ENCODE data around the gene PRR5L.

Gene PRR5L

DNA sequence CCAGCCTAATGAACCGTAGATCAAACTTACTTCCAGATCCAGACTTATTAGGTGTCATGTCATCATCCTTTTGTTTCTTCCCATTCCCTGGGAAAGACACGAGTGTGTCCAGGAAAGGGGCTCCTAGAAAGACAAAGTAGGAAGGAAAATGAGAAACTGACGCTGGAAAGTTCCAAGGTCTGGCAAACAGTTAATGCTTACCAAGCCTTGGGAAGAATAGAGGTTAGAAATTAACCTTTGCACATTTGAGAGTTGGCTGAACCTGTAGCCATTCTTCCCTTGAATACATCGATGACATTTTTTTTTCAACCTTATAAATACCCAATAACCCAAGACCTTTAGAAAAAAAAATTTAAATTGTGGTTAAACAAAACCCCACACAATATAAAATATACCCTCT, 136.7 kb downstream of the PRR5L start:
- DNase-seq (ENCODE audit: low read depth) = no peak

DNA sequence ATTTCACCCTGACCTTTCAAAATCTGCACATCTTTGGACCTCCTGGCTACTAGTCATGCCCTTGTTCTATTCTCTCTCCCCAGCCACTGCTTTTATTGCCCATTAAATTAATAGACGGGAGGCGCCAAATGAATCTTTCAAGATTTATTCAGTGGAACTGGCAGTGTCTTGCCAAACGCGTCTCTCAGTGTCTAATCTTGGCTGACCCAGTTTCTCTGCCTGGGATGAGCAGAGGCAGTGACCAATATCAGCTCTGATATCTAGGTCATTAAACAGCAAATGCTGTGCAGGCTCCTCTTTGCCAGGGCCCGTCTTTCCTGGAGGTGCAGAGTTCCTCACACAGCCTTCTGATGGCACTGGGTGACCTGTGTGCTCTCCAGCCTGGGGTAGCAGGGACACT, 140.0 kb downstream of the PRR5L start:
- no peak for DNase-seq (ENCODE audit: low read depth)

DNA sequence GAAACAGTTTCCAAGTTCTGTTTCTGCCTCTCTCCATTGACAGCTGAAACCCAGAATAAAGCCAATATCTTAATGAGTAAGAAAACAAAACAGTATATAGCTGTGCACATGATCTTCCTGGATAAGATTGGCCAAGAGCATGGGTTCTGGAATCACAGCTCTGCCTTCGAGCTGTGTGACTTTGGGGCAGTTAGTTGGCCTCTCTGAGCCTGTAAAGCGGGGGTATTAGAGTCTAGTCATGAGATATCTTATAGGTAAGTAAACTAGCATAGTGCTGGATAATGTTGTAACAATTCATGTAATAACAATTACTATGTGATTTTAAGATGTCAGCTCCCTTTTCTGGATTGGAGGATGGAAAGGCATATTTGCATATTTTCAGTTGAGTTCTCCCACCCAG, 140.5 kb downstream of the PRR5L start:
- DNase-seq (ENCODE audit: low read depth) = no peak

DNA sequence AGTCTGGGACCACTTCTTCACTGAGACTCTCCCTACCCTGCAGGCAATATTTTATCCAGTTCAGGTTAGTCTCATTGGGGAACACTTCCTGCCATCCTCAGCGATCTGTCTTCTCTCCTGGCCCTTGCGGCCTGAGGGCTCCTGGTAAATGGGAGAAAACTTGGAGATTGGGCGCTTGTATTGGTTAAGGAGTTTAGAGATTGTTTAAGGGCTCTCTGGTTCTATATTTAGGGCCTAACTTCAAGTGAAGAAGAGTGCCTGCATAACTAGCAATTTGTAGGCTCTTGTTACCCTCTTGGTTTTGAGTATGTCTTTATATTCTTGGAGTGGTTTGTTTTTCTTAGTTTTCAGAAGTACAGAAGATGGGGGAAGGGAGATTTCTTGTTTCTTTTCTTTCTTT, 141.3 kb downstream of the PRR5L start:
- DNase-seq (ENCODE audit: low read depth) = no peak

DNA sequence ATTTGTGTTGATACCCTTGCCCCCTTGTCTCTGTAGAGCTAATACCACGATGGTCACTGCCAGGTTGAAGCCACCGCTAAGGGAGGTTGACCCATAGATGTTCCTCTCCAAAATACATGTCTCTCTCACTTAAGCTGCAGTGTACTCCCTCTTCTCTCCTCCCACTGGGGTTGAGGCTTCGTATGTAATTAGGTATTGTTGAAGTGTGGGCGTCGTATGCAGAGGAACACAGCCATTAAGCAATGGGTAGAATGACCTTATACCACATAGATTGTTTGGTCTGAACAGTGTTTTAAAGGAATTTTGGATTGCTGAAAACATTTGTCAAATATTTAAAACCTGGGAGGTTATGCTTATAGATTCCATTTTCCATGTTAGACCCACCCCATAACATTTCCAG, 142.0 kb downstream of the PRR5L start:
- DNase-seq (ENCODE audit: low read depth) = no peak

DNA sequence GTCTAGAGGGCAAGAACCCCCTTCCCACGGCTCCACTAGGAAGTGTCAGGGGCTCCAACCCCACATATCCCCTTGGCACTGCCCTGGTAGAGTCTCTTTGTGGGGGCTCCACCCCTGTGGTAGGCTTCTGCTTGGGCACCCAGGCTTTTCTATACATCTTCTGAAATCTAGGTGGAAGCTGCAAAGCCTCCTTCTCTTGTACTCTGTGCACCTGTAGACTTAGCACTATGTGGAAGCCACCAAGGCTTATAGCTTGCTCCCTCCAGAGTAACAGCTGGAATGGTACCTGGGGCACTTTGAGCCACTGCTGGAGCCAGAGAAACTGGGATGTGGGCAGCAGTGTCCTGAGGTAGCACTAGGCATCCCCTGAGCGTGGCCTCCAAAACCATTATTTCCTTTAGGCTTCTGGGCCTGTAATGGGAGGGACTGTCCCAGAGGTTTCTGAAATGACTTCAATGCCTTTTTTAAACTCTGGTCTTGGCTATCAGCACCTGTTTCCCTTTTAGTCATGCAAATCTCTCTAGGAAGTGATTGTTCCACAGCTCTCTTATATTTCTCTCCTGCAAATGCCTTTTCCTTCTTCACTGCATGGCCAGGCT, 145.6 kb downstream of the PRR5L start:
- no peak for DNase-seq (ENCODE audit: low read depth)

DNA sequence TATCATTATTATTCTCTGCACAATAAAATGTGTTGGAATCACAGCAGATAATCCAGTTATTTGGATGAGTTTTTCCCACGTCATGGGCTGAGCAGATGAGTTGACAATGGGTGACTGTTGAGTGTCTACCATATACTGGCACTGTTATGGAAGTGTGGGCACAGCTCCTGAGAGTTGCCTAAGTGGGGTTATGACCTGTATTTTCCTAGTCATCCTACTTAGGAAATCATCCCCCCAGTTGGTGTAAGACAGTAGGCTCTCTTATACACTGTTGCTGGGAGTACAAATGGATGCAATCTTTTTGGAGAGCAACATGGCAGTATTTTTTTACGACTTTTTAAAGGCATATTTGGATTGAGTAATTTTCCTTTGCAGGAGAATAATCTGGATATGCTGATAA, 147.6 kb downstream of the PRR5L start:
- no peak for DNase-seq (ENCODE audit: low read depth)

DNA sequence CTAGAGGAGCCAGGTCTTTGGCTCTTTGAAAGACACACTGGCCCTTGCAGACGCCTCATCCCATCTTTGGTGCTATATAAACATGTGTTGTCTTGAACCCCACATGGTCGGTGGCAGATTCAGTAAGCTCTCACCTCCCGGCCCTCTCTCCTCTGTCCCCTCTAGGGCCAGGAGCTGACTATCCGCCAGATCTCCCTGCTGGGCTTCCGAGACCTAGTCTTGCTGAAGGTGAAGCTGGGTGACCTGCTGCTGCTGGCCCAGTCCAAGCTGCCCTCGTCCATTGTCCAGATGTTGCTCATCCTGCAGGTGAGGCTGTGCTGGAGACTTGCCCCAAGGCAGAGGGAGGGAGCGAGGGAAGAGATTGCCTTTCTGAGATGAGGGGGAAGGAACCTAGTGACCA, 150.0 kb downstream of the PRR5L start:
- no peak for DNase-seq (ENCODE audit: low read depth)

DNA sequence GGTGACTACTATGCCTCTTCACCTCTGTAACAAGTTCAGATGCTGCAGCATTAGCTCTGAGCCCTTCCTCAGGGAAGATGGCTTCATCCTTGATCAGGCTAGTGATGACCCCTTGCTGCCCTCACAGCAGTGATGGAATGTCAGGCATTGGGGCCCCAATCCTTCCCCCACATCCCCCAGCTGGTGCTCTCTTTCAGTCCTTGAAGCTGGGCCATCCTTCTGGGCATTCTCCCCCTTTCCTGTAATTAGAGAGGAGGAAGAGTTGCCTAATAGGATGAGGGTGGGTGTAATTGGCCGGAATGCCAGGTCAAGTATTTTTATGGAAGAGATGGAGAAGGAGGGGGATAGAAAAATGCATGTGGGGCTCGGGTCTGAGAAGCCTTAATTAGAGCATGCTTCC, 151.4 kb downstream of the PRR5L start:
- no peak for DNase-seq (ENCODE audit: low read depth)

DNA sequence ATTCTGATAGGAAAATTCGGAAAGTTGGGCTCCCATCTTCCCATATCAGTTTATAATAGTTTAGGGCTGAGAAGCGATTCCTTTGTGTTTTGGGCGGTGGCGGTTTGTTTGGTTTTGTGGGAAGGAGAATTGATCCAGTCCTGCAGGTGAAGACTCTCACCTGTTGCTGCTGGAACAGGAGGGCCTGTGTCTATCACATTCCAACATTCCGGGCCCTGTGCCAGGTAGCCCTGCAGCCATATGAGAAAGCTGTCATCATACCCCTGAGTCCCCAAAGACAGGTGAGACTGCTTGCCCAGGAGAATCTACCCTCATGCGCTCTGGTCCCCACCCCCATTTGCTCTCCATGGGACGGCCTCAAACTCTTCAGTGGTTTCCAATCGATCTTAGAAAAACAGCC, 151.9 kb downstream of the PRR5L start:
- DNase-seq (ENCODE audit: low read depth) = no peak

DNA sequence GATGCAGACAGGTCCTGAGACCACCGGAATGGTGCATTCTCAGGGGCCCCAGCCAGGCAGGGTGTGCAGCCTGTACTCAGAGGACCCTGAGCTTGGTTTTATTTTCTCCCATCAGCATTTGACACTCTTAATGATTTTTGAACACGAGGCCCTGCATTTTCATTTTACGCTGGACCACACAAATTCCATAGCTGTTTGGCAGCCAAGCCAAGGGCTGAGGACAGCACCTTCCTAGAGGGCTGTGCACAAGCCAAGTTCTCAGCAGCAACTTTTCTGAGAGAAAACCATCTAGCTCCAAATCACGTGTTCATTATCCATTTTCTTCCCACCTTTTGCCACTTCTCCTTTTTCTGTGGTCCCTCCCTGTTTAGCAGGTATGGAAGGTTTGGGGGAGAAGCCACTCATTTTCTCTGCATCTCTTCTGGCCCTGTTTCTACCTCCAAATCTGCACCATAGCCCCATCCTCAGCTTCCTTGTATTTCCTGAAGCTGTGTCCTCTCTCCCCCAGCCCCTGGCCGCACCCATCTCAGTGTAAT, 153.5 kb downstream of the PRR5L start:
- DNase-seq (ENCODE audit: low read depth) = no peak

DNA sequence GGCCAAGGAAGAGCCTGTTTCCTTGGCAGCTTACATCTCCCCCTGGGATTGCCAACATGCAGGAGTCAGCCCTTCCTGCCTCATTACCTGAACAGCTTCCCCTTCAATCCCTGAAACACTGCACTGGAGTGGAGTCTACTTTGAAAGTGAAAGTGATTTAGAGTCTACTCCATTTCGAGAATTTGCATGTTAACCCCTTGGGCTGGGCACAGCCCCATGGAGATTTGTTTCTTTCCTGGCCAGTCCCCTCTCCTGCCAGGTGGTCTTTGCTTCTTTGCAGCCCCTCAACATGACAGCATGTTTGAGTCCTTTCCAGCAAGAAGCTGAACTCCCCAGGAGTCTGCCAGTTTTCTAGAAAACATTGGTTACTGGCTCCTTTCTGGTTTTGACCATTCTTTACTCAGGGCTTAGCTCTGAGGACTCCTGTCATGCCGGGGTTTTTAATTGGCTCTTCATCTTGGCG, 154.1 kb downstream of the PRR5L start:
- no peak for DNase-seq (ENCODE audit: low read depth)

DNA sequence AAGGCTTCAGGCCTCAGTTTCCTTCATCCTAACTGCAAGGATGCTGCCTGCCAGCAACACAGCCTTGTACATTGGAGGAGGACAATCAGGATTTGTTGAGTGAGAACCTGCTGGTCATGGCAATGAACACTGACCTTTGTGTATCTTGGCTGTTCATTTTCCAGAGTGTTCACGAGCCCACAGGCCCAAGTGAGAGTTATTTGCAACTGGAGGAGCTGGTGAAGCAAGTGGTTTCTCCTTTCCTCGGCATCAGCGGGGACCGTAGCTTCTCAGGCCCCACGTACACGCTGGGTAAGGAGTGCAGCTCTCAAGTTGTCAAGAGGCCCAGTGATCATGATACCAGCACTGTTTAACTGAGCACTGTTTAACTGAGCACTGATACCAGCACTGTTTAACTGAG, 155.0 kb downstream of the PRR5L start:
- DNase-seq (ENCODE audit: low read depth) = no peak

DNA sequence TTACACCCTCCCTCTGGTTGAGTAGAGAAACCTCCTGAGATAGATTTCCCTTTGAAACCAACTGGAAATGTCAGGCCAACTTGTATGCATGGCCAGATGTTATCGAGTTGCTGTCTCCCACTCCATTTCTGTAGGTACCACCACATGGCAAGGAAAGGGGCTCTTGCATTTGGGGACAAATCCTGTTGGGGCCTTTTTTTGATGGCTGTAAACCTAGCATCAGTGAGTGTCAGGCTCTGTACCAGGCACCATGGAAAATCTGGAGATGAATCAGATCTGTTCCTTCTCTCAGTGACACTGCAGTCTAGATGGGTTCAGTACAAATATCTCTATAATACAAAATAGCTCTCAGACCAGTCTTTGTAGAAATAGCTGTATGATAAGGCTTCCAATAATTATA, 155.6 kb downstream of the PRR5L start:
- no peak for DNase-seq (ENCODE audit: low read depth)

DNA sequence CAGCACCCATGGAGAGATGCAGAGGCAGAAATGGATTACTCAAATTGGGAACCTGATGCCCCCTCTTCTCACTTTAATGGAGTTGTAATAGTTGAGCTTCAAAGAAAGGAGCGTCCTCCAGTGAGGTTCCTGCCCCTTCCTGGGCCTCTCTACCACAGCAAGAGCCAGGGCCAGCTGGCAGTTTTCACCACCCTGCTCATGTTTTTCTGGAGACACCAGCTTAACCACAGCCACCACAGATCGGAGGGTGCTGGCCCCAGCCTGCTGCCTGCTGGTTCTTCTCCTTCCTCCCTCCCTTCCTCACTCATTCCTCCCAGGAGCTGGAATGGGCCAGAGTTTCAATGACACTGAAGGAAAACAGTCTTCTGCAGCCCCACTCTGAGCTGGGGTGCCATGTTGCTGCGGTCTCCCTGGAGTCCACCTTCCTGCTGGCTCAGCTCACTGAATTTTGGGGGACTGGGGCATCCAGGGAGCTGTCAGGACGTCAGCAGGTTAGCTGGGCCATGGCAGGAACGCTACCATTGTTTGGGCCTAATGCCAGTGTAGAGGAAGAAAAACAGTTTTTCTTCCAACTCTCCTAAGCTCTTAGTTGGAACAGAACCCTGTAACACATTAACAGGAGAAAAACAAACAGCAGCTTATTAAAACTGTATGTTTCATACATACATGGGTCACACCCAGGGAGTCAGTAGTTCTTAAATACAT, 156.3 kb downstream of the PRR5L start:
- DNase-seq (ENCODE audit: low read depth) = no peak

DNA sequence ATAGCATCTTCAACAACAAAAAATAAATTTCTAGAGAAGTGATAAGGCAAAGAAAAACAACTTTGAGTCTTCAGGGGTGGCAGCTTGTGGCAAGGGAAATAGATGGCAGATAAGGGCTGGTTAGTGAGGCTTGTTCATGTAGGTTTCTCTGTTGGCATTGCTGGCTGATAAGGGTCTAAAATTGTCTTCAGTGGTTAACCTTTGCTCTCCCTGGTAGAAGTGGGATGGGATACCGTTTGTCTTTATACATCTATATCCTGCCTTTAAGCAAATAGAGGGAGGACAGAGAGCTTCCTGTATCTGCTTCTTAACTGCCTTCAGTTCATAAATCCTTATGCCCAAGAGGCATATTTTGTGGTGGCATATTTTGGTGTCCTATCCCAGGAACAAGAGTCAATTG, 156.9 kb downstream of the PRR5L start:
- DNase-seq (ENCODE audit: low read depth) = no peak

DNA sequence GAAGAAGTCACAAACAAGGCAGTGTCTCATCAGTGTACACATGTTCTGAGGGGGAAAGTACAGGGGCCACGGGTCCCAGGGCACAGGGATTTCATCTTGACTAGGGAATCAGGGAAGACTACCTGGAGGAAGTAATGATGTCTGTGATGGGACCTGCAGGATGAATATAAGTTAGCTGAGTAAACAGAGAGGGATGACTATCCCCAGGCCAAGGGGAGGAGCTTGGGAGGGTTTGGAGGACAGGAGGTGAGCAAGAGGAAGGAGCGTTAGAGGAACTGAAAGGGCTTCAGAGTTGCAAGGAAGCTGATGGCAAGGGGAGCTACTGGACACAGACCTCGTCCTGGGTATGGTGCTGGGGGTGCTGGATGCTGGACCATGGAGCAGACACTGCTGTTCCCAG, 157.6 kb downstream of the PRR5L start:
- no peak for DNase-seq (ENCODE audit: low read depth)

DNA sequence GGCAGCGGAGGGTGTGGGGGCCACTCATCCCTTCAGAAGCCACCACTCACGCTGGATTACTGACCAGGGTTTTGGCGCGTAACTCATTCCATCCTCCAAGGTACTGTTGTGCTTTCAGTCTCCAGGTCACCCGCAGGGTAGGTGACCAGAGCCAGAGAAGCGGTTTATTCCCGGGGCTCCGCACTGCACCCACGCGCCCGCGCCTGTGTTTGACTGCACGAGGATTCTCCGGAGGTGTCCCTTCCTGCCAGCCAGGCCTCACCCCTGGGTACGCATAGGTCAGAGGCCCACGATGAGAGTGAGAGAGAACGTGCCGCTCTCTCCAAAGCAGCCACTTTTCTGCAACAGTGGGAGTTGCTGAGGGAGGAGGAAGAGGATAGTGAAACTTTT, 158.5 kb downstream of the PRR5L start:
- DNase-seq (ENCODE audit: low read depth) = no peak

DNA sequence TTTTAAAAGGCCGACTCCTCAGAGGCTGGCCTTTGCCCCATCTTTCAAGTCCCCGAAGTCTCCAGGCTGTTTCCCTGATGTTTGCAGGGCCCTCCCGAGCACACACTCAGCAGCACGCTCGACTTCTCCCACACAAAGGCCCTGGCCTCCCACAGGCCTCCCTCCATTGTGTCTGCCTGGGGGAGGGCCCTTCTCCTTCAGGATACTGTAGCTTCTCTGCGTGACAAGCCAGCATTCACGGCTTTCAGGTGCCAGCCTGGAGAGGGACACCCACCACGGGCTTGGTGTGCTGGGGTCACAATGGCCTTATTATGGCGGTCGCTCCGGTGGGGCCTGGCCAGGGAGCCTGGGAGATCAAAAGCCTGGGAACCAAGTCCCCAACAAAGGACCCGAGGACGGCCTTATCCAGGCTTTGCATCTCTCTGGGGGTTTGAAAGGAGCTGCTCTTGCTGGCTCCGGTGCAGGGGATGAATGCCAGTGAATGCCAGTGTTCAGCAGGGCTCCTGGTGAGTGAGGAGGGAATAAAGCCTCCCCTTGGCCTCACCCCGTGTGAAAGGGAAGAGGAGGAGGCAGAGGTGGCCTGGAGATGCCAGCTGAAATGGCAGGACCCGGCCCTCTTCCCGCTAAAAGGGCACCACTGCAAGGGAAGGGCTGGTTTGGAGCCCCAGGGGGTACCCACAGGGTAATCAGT, 159.0 kb downstream of the PRR5L start:
- no peak for DNase-seq (ENCODE audit: low read depth)

DNA sequence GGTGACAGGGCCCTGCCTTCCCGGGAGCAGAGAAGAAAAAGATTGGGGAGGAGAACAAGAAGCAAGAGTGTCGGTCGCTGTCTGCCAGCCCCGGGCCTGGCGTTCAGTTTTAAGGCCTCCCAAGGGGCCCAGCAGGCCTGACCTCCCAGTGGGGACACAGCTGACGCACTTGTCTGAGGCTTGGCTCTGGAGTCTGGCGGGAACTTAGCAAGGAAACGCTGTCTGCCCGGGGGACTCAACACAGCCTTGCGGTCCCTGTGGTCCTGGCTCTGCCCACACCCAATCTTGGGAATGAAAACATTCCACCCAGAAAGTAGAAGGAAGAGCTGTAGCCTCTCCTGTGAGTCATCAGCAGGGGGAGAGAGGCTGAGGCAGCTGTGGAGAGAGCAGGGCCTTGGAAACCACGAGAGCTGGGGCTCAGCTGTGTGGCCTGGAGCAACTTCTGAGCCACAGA, 159.6 kb downstream of the PRR5L start:
- no peak for DNase-seq (ENCODE audit: low read depth)

DNA sequence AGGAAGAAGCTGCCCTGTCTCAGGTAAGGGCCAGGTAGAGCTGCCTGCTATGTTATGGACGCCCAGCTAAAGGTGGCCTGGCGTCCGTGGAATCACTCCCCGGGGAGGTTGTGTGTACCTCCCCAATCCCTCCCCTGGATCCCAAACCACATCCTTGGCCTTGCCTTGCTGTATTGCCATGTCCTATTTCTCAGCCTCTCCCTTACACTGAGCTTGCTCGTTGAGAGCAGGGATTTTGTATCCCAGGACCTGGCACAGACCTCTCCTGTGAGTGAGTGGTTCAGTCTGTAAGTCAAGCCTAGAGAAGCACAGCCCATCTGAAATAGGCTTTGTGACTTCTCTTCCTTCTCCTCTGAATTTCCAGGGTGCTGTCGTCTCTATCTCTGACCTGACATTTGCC, 160.1 kb downstream of the PRR5L start:
- no peak for DNase-seq (ENCODE audit: low read depth)

DNA sequence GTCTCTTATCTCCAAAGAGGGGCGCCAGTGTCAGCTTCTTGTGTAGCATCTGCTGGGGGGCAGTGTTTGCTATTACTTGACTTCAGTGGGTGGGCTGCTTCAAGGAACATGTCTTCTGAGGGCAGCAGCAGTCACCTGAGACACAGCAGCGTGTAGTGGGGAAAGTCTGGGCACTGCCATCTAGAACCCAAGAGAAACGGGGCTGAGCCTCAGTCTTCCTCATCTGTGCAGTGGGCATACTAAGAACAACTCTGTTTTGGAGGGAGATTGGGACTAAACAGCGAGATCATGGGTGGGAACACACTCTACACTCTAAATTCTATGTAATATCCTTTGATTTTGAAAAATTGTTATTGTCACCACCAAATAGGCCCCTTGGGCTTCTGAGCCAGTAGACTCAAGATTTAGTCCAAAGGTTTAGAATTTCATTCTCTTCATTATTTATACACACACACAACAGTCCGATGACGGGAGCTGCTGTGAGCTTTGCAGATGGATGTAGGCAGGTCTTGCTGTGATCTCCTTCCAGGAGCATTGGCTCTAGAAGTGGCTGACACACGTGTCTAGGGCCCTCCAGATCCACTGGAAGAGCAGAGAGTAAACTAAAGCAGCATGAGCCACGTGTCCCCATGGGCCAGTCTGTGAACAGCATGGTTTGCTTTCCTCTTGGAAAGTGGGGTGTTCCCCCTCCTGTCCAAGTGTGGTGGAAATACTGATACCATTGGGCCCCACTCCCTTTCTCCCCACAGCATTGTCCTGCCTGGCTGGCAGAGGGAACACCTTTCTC, 162.2 kb downstream of the PRR5L start:
- no peak for DNase-seq (ENCODE audit: low read depth)
